ENCODE measurements around the gene EXD3. TPM values are rescaled to one million over a fixed set of nuclear protein-coding genes. Genes with fewer than 3 reads are reported as not detected.

EXD3 gene
- total RNA-seq, 2 experiments from 2014 or later: 17.9 to 18.1 TPM

- Mint-ChIP-seq H3K27ac (no peak overlapping the region), H3K9me3 (no peaks in the 10 kb centered on the region), H3K36me3 (ENCODE audit: low read depth) (no peaks in the 10 kb centered on the region), H3K4me1 (peaks cover 13% of the 10 kb centered on the region), H3K4me3 (peak overlapping the region; percentile 58), H3K27me3 (peaks cover 48% of the 10 kb centered on the region)
- no peak for DNase-seq
- ChIA-PET POLR2A (no interaction called here), CTCF (no interaction called here)
These were observed 126.9 kb downstream of the EXD3 start for GRCh38 chr9:137295849-137296669.

- Mint-ChIP-seq H3K4me3 (no peak overlapping the region), H3K9me3 (no peaks in the 10 kb centered on the region), H3K27ac (no peak overlapping the region), H3K27me3 (peaks cover 45% of the 10 kb centered on the region), H3K4me1 (peaks cover 10% of the 10 kb centered on the region), H3K36me3 (ENCODE audit: low read depth) (no peaks in the 10 kb centered on the region)
- ChIA-PET POLR2A (no interaction called here), CTCF (no interaction called here)
- DNase-seq: peak; percentile 51
These were observed 127.6 kb downstream of the EXD3 start for GRCh38 chr9:137295238-137295811.

- Mint-ChIP-seq H3K9me3 (no peaks in the 10 kb centered on the region), H3K27me3 (peaks cover 41% of the 10 kb centered on the region), H3K27ac (no peak overlapping the region), H3K4me1 (peaks cover 7% of the 10 kb centered on the region), H3K4me3 (no peak overlapping the region), H3K36me3 (ENCODE audit: low read depth) (no peaks in the 10 kb centered on the region)
- POLR2A ChIA-PET: interaction anchor here (1.3 kb wide), 1 partner anchor 54 kb away, joined by 3 read pairs; the partner anchor contains the start of gene TUBB4B
- DNase-seq: no peak
- CTCF ChIA-PET: no interaction called here
These were observed 128.2 kb downstream of the EXD3 start for GRCh38 chr9:137294681-137295237.

GRCh38 chr9:137294091-137294680 lies 128.8 kb downstream of the EXD3 start:
- no peaks in the 10 kb centered on the region for H3K9me3 Mint-ChIP-seq
- POLR2A ChIA-PET: interaction anchor here (1.3 kb wide), 1 partner anchor 53 kb away, joined by 3 read pairs; the partner anchor contains the start of gene TUBB4B

GRCh38 chr9:137293482-137294090 lies 129.4 kb downstream of the EXD3 start:
- ChIA-PET POLR2A (interaction anchor here (1.3 kb wide), 1 partner anchor 53 kb away, joined by 3 read pairs; the partner anchor contains the start of gene TUBB4B), CTCF (interaction anchor here (0.7 kb wide), 1 partner anchor 8 kb away, joined by 3 read pairs; the partner anchor contains the start of gene NRARP)
- H3K36me3 Mint-ChIP-seq (ENCODE audit: low read depth): no peaks in the 10 kb centered on the region
- H3K4me3 Mint-ChIP-seq: no peak overlapping the region
- peaks cover 33% of the 10 kb centered on the region for H3K27me3 Mint-ChIP-seq
- H3K27ac Mint-ChIP-seq: no peak overlapping the region
- H3K9me3 Mint-ChIP-seq: no peaks in the 10 kb centered on the region
- H3K4me1 Mint-ChIP-seq: peaks cover 7% of the 10 kb centered on the region
- DNase-seq: no peak

More at GRCh38 chr9:137294091-137294680, 128.8 kb downstream of the EXD3 start:
- Mint-ChIP-seq H3K4me1 (peaks cover 7% of the 10 kb centered on the region), H3K36me3 (ENCODE audit: low read depth) (no peaks in the 10 kb centered on the region), H3K27ac (no peak overlapping the region), H3K4me3 (no peak overlapping the region), H3K27me3 (peaks cover 37% of the 10 kb centered on the region)
- CTCF ChIA-PET: interaction anchor here (0.7 kb wide), 1 partner anchor 8 kb away, joined by 3 read pairs; the partner anchor contains the start of gene NRARP
- DNase-seq: no peak

- no peak for DNase-seq
- H3K9me3 Mint-ChIP-seq: no peaks in the 10 kb centered on the region
- H3K36me3 Mint-ChIP-seq (ENCODE audit: low read depth): no peaks in the 10 kb centered on the region
- H3K27me3 Mint-ChIP-seq: peaks cover 28% of the 10 kb centered on the region
- ChIA-PET POLR2A (no interaction called here), CTCF (no interaction called here)
- H3K27ac Mint-ChIP-seq: no peak overlapping the region
- H3K4me1 Mint-ChIP-seq: peaks cover 7% of the 10 kb centered on the region
- no peak overlapping the region for H3K4me3 Mint-ChIP-seq
These were observed 129.9 kb downstream of the EXD3 start for GRCh38 chr9:137293094-137293481.

- Mint-ChIP-seq H3K36me3 (ENCODE audit: low read depth) (peaks cover 4% of the 10 kb centered on the region), H3K27ac (no peak overlapping the region), H3K9me3 (no peaks in the 10 kb centered on the region), H3K4me1 (peaks cover 8% of the 10 kb centered on the region), H3K4me3 (no peak overlapping the region), H3K27me3 (peaks cover 4% of the 10 kb centered on the region)
- peak; percentile 50 for DNase-seq
- ChIA-PET POLR2A (interaction anchor here (1.2 kb wide), 2 partner anchors 9 to 46 kb away, joined by 4 to 8 read pairs; partner anchors contain the start of genes TOR4A and TUBB4B), CTCF (interaction anchor here (0.7 to 1.7 kb wide), 12 partner anchors 10 to 383 kb away, joined by 3 to 9 read pairs (median 3); partner anchors contain the start of genes NRARP and TOR4A)
These were observed 136.0 kb downstream of the EXD3 start for GRCh38 chr9:137286975-137287383.

- peaks cover 23% of the 10 kb centered on the region for H3K4me1 Mint-ChIP-seq
- ChIA-PET POLR2A (interaction anchor here (0.6 to 1.7 kb wide), 2 partner anchors 41 to 162 kb away, joined by 3 to 5 read pairs; partner anchors contain the start of gene TUBB4B), CTCF (interaction anchor here (0.7 kb wide), 1 partner anchor 214 kb away, joined by 3 read pairs; no protein-coding TSS in a partner anchor)
- H3K9me3 Mint-ChIP-seq: no peaks in the 10 kb centered on the region
- DNase-seq: no peak
- no peaks in the 10 kb centered on the region for H3K27me3 Mint-ChIP-seq
- H3K36me3 Mint-ChIP-seq (ENCODE audit: low read depth): peaks cover 7% of the 10 kb centered on the region
- no peak overlapping the region for H3K4me3 Mint-ChIP-seq
- H3K27ac Mint-ChIP-seq: no peak overlapping the region
These were observed 141.4 kb downstream of the EXD3 start for GRCh38 chr9:137281345-137282116.

GRCh38 chr9:137280474-137281344 lies 142.3 kb downstream of the EXD3 start:
- POLR2A ChIA-PET: interaction anchor here (1.4 to 1.8 kb wide), 3 partner anchors 25 to 40 kb away, joined by 4 to 5 read pairs (median 5); partner anchors contain the start of genes NELFB and TUBB4B

GRCh38 chr9:137279741-137280473 lies 143.1 kb downstream of the EXD3 start:
- peaks cover 30% of the 10 kb centered on the region for H3K4me1 Mint-ChIP-seq
- DNase-seq: no peak
- no peaks in the 10 kb centered on the region for H3K27me3 Mint-ChIP-seq
- no peaks in the 10 kb centered on the region for H3K9me3 Mint-ChIP-seq
- CTCF ChIA-PET: interaction anchor here (0.6 kb wide), 1 partner anchor 160 kb away, joined by 5 read pairs; no protein-coding TSS in a partner anchor
- POLR2A ChIA-PET: interaction anchor here (1.4 to 1.8 kb wide), 2 partner anchors 24 to 39 kb away, joined by 4 to 5 read pairs; partner anchors contain the start of genes NELFB and TUBB4B
- peaks cover 7% of the 10 kb centered on the region for H3K36me3 Mint-ChIP-seq (ENCODE audit: low read depth)
- no peak overlapping the region for H3K27ac Mint-ChIP-seq
- H3K4me3 Mint-ChIP-seq: peak overlapping the region; percentile 24

More at GRCh38 chr9:137280474-137281344, 142.3 kb downstream of the EXD3 start:
- peaks cover 7% of the 10 kb centered on the region for H3K36me3 Mint-ChIP-seq (ENCODE audit: low read depth)
- no peaks in the 10 kb centered on the region for H3K9me3 Mint-ChIP-seq
- CTCF ChIA-PET: interaction anchor here (0.6 kb wide), 1 partner anchor 160 kb away, joined by 5 read pairs; no protein-coding TSS in a partner anchor
- peak overlapping the region; percentile 24 for H3K4me3 Mint-ChIP-seq
- DNase-seq: no peak
- H3K27me3 Mint-ChIP-seq: no peaks in the 10 kb centered on the region
- no peak overlapping the region for H3K27ac Mint-ChIP-seq
- peaks cover 26% of the 10 kb centered on the region for H3K4me1 Mint-ChIP-seq
